Eye (tissue), 1 donor: Measurements from ENCODE around the gene ABCB10.
"Not testable (repeated sequence)": the region's sequence is repeated elsewhere in the genome, so short reads cannot be mapped to it uniquely, and the experiment has no call there.

Experiments
- DNase-seq: peaks from one replicate; pipeline ENCODE4 v3.0.0-alpha.2; 2015

ABCB10 gene

DNA sequence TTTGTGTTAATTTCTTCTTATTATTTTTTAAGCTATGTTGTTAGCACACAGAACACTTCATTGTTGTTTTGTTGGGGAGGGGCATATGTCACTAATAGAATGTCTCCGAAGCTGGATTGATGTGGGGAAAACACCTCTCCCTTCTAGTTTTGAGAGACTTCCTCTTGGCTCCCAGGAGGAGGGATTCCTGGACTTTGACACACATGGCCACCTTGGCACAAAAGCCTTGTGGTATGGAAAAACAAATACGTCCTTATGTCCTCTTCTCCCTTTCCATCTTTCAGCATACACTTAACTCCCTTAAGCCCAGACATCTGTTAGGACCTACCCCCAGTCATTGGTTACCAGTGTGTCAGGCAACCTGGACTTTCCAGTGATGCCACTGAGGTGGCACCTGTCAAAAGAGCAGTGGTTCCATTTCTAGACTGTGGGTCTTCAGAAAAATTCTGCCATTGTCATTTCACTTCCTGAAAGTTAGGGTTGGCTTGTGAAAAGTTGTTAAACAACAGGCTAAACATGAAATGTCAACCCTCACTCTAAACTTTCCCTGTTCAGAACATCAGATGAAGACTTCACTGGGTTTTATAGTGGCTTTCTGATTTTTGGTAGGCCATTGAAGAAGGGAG, 12.5 kb upstream of the ABCB10 start:
- DNase-seq, result no peak

DNA sequence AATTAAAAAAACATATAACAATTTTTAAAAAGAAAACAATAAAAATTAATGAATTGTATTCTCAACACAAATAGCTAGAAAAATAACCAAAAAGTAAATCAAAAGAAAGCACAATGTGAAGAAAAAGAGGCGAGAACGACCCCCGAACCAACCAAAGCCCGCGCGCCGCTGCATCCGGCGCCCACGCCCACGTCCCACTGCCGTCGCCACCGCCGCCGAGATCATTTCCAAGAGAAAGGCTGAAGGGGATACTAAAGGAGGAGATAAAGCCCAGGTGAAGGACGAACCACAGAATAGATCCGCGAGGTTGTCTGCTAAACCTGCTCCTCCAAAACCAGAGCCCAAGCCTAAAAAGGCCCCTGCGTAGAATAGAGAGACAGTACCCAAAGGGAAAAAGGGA, 11.8 kb upstream of the ABCB10 start:
- no peak for DNase-seq

DNA sequence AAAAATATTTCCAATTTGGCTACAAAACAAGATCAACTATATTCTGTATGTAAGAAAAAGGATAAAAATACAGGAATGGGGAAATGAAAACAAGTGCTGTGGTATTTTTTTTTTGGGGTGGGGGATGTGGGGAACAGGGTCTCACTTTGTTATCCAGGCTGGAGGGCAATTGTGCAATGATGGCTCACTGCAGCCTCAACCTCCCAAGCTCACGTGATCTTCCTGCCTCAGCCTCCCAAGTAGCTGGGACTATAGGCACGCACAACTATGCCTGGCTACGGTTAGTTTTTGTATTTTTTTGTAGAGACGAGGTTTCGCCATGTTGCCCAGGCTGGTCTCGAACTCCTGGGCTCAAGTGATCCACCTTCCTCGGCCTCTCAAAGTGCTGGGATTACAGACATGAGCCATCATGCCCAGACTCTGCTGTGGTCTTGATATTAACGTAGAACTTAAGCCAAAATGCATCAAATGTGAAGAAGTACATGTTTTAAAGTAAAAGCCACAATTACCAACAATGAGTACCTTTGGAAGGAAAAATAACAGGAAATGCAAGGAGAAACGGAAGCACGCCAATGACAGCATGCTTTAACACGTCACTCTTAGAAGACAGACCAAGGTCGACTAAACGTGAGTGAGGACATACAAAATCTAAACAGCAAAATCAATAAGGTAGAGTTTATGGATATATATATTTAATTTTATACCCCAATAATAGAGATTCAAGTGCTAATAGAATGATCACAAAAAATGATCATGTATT, 8.8 kb upstream of the ABCB10 start:
- no peak for DNase-seq

DNA sequence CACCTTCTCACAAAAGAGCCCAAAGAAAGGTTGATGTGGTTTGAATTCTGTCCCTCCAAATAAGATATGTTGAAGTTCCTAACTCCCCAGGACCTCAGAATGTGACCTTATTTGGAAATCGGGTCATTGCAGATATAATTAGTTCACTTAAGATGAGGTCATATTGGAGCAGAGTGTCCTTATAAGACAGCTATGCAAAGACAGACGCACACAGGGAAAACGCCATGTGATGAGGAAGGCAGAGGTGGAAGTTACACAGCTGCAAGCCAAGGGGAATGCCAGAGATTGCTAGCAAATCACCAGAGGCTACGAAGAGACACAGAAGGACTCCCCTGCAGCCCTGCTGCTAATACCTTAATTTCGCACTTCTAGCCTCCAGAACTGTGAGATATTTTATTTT, 5.2 kb upstream of the ABCB10 start:
- DNase-seq, result peak; percentile 11

DNA sequence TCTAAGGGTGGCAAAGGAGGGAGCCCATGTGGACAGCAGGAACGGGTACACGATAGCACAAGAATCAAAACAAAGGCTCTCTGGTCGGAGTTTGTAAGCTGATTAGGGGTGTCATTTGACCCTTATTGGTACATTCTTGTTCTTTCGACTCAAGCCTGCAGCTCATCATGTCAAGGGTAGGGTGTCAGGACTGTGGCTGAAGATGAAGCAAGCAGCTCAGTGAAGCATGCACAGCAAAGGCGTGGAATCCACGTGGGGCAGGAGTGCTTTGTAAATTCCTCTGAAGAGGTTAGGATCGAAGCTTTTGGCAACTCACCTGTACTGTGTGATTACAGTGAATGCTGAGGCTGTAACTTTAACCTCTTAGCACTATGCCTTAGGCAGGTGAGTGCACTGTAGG, 4.7 kb upstream of the ABCB10 start:
- peak; percentile 20 for DNase-seq

DNA sequence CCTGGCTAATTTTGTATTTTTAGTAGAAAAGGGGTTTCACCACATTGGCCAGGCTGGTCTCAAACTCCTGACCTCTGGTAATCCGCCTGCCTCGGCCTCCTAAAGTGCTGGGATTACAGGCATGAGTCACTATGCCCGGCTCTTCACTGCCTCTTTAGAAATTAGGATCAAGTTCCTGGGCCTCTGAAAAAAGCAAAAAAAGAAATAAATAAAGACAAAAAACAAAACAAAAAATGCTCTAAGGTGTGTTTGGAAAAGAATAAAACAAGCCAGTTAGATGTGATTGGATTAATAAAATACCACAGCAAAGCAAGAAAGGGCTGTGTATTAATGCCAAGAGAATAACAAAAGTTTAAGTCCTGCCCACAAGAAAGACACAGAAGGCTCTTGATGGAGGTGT, 4.2 kb upstream of the ABCB10 start:
- no peak for DNase-seq

DNA sequence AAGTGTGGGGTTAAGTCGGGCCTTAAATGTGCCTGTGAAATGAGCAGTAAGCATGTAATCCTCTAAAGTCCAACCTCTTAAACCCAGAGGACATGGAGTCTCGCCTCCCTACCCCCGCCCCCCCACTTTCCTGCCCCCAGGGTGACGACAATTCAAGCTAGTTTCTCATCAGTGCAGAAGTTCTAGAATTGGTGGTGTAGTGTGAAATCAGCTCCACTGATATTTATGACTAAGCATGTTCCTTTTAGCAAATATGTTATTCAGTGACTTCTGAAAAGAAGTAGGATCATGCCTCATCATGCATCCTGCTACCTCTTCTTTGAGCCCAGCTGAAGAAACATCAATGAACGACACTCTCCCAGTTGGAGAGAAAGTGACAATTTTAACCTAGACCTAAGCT, 2.6 kb upstream of the ABCB10 start:
- no peak for DNase-seq

DNA sequence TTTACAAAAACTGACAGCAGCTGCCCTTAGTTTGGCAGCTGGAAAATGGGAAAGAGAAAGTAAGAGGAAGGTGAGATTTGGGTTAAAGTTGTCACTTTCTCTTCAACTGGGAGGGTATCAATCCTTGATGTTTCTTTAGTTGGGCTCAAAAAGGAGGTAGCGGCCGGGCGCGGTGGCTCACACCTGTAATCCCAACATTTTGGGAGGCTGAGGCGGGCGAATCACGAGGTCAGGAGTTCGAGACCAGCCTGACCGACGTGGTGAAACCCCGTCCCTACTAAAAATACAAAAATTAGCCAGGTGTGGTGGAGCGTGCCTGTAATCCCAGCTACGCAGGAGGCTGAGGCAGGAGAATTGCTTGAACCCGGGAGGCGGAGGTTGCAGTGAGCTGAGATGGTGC, 1.6 kb upstream of the ABCB10 start:
- DNase-seq, result not testable (repeated sequence)

DNA sequence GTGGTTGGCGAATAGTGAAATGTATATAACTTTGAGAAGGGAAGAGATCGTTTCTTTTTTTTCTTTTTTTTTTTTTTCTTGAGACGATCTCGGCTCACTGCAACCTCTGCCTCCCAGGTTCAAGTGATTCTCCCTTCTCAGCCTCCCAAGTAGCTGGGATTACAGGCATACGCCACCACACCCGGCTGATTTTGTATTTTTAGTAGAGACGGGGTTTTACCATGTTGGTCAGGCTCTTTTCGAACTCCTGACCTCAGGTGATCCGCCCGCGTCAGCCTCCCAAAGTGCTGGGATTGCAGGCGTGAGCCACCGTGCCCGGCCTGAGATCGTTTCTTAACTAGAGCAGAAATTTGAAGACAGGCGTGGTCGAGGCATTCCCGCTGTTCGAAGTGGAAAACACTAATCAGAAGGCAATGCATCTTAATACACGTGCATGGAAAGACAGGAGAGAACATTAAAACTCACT, 862 bp upstream of the ABCB10 start:
- not testable (repeated sequence) for DNase-seq

DNA sequence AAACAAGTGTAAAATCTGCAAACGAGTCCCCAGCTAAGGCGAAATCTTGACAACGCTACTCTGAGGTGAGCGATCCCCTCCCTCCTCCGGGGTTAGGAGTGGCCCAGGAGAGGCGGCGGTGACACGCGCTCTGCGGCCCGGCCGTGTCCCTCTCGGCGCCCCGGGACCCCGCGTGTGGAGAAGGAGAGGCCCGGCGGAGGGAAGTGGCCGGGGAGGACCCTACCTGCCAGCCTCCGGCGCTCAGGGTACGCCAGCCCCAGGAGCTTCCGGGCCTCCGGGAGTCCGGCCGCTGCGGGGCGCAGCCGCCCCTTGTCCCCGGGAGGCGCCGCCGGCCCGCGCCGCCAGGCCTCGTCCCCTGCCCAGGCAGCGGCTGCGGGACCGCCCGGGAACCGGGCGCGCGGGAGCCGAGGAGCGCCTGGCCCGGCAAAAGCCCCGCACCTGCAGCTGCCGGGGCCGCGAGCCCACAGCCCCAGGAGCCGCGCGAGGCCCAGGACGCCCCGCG, 543 bp downstream of the ABCB10 start:
- peak; percentile 69 for DNase-seq

DNA sequence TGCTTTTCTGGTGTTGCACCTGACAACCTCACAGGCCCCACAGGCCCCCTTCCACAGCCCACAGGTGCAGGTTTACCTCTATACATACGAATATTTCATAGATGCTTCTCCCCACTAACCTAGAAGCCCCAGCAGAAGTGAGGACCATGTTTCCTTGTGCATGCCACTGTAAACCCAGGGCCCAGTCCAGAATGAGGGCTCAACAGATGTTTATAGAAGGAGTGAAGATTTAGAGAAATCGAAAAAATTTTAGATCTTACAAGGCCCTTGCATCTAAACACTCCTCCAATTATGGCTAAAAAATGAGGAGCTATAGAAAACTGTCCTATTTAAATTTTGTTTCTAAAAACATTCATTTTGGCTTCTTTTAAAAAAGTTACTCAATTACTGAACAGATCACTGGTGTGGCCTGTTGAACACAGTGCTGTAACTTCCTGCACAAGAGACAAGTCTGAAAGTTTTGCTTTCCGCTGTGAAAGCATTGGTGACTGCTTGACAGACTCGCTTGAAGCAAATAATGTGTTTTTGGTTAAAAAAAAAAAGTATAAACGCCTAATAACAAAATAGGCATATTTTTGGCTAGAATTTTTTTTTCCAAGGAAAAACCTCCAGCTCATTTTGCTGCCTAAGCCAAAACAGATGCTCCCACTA, 1.2 kb downstream of the ABCB10 start:
- no peak for DNase-seq

DNA sequence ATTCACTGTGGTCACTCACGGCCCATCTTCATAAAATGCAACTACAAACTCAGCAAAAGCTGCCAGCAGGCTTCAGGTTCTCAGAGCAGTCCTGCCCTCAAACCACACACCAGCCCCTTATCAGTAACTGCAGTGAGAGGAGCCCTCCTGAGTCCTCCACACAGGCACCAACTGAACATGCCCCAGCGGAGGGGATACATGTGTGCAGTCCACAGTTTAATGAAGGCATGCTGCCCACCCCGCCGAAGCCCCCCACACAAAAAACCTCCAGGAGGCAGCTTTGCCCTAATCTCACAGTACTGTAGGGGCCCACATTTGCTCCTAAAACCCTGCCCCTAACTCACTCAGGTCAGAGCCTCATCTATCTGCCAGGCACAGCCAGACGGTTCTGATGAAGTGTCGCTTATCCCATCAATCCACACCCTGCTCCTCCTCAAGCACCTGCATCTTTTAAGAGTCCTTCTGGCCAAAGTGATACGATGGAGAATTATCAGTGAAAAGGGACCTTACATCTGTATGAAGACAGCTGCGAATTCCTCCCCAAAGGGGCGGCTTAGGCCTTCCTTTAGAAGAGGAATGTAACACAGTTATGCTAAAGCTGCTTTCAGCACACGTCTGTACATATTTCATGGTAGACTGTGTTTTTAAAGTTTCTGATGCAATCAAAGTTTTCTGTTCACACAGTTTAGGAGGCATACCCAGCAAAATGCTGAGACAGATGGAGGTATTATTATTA, 3.5 kb downstream of the ABCB10 start:
- no peak for DNase-seq

DNA sequence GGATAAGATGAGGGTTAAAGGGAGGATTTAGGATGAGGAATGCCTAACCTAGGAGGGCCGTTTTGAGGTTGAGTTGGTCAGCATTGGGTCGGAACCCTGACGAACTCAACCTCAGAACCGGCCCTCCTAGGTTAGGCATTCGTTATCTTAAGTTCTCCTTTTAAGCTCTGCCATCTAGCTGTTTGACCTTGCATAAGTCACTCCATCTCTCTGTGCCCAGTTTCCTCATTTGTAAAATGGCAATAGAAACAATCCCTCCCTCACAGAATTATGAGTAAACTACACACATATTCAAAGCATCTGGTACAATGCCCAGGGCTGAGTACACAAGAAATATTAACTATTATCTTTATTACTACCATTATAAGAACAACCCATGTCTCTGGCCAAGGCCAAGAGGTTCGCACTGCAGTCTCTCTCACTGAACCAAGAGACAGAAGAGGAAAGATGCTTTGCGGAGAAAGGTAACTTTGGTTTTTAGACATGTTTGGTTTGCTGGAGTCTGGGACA, 4.8 kb downstream of the ABCB10 start:
- no peak for DNase-seq

DNA sequence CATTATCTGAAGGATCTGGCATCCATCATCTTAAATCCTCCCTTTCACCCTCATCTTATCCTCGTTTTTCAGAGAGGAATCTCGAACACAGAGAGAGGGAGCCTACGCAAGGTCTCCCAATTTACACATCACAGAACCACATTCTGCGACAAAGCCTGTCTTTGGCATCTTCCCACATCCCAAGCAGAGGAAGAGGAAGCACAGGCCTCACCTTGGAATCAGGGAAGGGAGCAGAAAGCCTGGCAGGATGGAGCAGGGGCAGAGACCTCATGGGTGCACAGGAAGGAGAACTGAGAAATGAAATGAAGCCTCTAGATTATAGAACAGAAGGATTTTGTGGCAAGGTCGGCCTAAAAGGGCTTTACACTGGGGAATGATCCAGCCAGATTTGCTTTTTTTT, 5.8 kb downstream of the ABCB10 start:
- no peak for DNase-seq

DNA sequence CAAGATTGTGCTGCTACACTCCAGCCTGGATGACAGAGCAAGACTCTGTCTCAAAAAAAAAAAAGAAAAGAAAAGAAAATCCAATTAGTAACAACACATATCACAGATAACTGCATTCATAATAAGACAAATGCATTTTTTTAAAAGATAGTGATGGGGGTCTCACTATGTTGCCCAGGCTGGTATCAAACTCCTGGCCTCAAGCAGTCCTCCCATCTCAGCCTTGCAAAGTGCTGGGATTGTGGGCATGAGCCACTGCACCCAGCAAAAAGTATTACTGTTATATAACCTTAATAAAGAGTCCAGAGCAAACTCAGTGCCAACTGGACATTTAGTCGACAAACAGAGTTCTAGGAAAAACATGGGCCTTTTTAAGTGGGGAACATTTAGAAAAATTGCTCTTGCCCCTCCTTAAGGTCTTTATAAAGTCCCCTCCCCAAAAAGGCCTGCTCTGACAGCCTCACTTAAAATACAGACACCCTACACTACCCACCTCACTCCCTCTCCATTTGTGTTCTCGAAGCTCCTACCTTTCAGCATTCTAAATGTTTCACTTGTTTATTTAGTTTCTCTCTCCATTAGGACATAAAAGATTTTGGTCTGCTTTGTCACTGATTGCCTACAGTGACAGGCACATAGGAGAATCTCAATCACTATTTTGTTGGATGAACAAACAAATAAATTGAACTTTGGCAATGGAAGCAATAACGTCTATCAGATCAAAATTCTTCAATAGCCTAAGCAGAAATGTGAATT, 7.5 kb downstream of the ABCB10 start:
- no peak for DNase-seq

DNA sequence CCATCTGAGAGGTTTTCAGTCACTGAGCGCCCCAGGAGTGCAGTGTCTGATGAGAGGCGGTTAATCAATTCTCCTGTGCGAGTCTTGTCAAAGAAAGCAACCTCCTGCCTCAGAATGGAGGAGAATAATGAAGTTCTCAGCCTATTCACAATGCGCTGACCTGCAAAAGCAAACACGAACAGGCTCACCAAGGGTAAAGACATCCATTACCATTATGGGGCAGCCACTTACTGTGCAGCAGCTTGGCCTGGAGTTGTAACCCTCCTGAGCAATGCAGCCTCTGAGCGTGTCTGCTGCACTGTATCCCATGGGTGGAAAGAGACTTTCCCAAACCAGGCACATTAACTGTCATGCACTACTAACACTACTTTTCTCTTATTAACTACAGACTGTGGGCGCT, 11.0 kb downstream of the ABCB10 start:
- no peak for DNase-seq

DNA sequence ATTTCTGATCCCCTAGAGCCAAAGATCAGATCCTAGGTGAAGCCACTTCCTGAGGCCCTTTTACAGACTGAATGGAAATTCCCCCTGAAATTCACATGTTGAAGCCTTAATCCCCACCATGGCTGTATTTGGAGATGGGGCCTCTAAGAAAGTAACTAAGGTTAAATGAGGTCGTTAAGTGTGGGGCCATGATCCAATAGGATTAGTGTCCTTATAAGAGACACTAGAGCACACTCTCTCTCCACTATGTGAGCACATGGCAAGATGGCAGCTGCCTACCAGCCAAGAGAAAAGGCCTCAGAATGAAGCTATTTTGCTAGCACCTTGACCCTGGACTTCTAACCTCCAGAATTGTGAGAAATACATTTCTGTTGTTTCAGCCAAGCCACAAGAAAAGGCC, 13.9 kb downstream of the ABCB10 start:
- no peak for DNase-seq

DNA sequence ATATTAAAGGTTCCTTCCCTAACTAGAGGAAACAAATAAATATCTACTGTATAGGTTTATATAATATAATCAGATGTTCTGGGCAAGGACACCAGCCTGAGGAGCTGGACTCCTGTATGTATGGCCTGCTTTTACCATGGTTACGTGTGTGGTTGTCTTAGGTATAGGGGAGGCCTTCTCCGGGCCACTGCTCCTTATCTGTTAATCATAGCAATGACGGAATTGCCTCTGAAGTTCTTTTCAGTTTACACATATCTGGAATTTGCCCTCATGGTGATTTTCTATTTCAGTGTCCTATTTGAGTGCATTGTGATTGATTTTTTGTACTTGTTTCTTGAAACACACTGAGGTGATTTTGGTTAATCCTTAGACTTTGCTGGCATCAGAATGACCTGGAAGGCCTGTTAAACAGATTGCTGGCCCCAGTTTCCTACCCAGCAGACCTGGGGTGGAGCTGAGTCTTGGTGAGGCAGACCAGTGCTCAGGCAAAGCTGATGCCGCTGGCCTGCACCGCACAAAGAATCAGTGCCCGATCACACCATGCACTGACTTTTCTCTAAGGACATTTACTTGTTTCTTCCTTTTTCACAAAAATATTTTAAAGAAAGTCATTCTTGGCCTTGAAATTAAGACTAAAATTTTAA, 18.5 kb downstream of the ABCB10 start:
- no peak for DNase-seq

DNA sequence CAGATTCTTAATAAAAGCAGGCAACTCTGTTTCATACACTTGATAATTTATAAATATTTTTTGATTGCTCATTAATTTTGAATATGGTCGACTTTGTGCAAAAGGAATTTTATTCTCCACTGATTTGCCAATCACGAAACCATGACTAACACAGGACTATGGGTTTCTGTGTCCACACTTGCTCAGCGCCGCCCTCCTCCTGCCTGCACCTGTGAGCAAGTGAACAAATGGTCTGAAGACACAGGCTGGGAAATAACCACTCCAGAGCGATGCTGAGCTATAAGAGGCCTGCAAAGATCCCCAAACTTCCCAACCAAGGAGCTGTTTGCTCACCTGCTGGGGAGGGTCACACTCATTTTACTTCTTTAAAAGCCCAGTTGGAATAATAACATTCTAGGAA, 19.6 kb downstream of the ABCB10 start:
- DNase-seq, result no peak

DNA sequence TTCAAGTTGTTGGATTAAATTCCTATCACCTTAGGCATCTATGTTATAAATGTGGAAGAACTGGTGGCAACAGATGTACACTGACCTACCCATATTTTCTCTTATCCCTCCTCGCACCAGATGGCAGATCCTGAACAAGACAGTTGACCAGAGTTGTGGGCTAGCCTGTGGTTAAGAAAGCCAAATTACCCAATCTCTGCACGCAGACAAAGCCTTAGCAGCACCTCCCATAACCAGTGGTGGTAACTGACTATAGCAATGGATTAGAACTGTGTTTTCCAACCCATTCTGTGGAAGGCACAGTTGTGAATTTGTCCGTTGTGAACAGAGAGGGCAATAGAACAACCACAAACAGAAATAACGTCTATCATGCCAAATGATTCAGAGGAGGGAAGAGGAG, 20.6 kb downstream of the ABCB10 start:
- DNase-seq, result no peak

DNA sequence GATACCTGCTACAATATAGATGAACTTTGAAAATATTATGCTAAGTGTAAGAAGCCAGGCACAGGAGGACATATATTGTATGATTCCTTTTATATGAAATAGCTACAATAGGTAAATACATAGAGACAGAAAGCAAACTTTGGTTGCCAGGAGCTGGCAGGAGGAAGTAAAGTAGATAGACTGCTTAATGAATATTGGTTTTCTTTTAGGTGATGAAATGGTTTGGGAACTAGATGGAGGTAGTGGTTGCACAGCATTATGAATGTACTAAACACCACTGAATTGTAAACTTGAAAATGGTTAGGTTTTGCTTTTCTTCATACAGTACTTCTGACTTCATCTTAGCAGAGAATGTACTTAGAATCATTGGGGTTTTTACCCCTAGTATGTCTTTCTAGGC, 21.5 kb downstream of the ABCB10 start:
- DNase-seq, result no peak

DNA sequence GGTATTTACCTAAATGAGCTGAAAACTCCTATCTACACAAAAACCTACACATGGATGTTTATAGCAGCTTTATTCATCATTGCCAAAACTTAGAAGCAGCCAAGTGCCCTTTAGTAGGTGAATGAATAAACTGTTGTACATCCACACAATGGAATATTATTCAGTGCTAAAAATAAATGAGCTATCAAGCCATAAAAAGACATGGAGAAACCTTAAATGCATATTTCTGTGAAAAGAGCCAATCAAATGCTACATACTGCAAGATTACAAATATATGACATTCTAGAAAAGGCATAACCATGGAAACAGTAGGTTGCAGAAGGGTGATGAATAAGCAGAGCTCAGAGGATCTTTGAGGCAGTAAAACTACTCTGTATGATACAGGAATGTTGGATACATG, 23.3 kb downstream of the ABCB10 start:
- no peak for DNase-seq
